Lower leg skin (tissue), 4 donors: ENCODE data around the gene POLL. TPM values are rescaled to one million over a fixed set of nuclear protein-coding genes. Genes with fewer than 3 reads are reported as not detected.

Experiments
- DNase-seq, 2 donors: peaks; one replicate each; pipeline ENCODE4 v3.0.0-alpha.2; 2019; ENCODE audit warnings: low spot score in 2 of 2
- H3K4me3 ChIP-seq: fragments of 200-600 bp; sonication (generic); 2 replicates; pipeline ENCODE4 v1.5.1; 2017; ENCODE audit warnings: mild to moderate bottlenecking, low read depth; ENCODE audit not compliant: poor library complexity, severe bottlenecking
- CTCF ChIP-seq, 3 donors: fragments of 450-650 bp; IDR thresholded peaks; one replicate each; pipeline ENCODE4 v1.5.1; 2016; ENCODE audit warnings: antibody characterized with exemption in 3 of 3, mild to moderate bottlenecking in 3 of 3, moderate library complexity in 2 of 3
- POLR2A ChIP-seq, 2 donors: fragments of 450-650 bp; IDR thresholded peaks; one replicate each; pipeline ENCODE4 v1.6.1; 2016 to 2017; ENCODE audit warnings: antibody characterized with exemption in 2 of 2, mild to moderate bottlenecking in 1 of 2, moderate library complexity in 1 of 2
- WGBS, 2 donors: methylation state at CpG; one replicate each; pipeline ENCODE4 v1.1.5; 2018; 5-methylcytosine and 5-hydroxymethylcytosine counted together
- intact Hi-C: fragments of 100-400 bp; cut with DNase I; formaldehyde crosslinking; loops from one replicate; pipeline ENCODE4 v1.15.0; 2023; ENCODE audit warnings: low total_unique reads
- total RNA-seq, 4 donors: library from RNA; depleted of rRNA; stranded (reverse); fragments of >200 nt; gene quantifications; one replicate each; pipeline ENCODE4 v1.1.0, GENCODE V29; 2016

The POLL gene
- total RNA-seq, 4 donors from 2014 or later: 13.6 to 19.9 (median 17.1) TPM

GRCh38 chr10:101578192-101578591, 9.9 kb downstream of the POLL start:
- 94 to 95% methylated on average over 5 of the region's 5 CpGs for WGBS, 2 donors
- TF ChIP-seq POLR2A (IDR thresholded peaks at IDR 0.05) (no peak), CTCF (IDR thresholded peaks at IDR 0.05) (no peak)
- no peak overlapping the region for H3K4me3 ChIP-seq
- DNase-seq: no peak
- intact Hi-C loops: no loop called here

GRCh38 chr10:101577121-101577871, 10.8 kb downstream of the POLL start:
- intact Hi-C loops: no loop called here
- DNase-seq: no peak
- no peak overlapping the region for H3K4me3 ChIP-seq
- no peak for TF ChIP-seq CTCF (IDR thresholded peaks at IDR 0.05)
- no peak for TF ChIP-seq POLR2A (IDR thresholded peaks at IDR 0.05)
- 84 to 95% methylated on average over 4 to 7 of the region's 7 CpGs for WGBS, 2 donors

- no peak overlapping the region for H3K4me3 ChIP-seq
- TF ChIP-seq POLR2A (IDR thresholded peaks at IDR 0.05): no peak
- no peak for TF ChIP-seq CTCF (IDR thresholded peaks at IDR 0.05)
- intact Hi-C loops: no loop called here
- WGBS, 2 donors: 85 to 87% methylated on average over 7 of the region's 7 CpGs
- DNase-seq: no peak
Observed at GRCh38 chr10:101576211-101576863, 11.7 kb downstream of the POLL start.

- WGBS, 2 donors: 76 to 88% methylated on average over 7 of the region's 7 CpGs
- H3K4me3 ChIP-seq: no peak overlapping the region
- intact Hi-C loops: no loop called here
- no peak for DNase-seq
- no peak for TF ChIP-seq CTCF (IDR thresholded peaks at IDR 0.05)
Observed at GRCh38 chr10:101575580-101576210, 12.4 kb downstream of the POLL start.

GRCh38 chr10:101575091-101575490, 13.0 kb downstream of the POLL start:
- intact Hi-C loops: no loop called here
- DNase-seq: no peak
- 89 to 90% methylated on average over 2 to 3 of the region's 3 CpGs for WGBS, 2 donors
- no peak overlapping the region for H3K4me3 ChIP-seq
- TF ChIP-seq CTCF (IDR thresholded peaks at IDR 0.05): no peak
- no peak for TF ChIP-seq POLR2A (IDR thresholded peaks at IDR 0.05)
